Activated CD4-positive, alpha-beta T cell treated with anti-CD3 and anti-CD28 coated beads, Interleukin-2, amount 50 U/mL, for 4 hours (primary cell): Measurements from ENCODE around the gene GIMAP4.
A peak's percentile ranks its signal among the peaks of the same experiment; 100 is the strongest.
"Not testable (repeated sequence)": the region's sequence is repeated elsewhere in the genome, so short reads cannot be mapped to it uniquely, and the experiment has no call there.

Experiments used
- DNase-seq, 2 experiments: peaks; one replicate each; pipeline ENCODE4 v3.0.0-alpha.2; 2020

Gene GIMAP4

DNA sequence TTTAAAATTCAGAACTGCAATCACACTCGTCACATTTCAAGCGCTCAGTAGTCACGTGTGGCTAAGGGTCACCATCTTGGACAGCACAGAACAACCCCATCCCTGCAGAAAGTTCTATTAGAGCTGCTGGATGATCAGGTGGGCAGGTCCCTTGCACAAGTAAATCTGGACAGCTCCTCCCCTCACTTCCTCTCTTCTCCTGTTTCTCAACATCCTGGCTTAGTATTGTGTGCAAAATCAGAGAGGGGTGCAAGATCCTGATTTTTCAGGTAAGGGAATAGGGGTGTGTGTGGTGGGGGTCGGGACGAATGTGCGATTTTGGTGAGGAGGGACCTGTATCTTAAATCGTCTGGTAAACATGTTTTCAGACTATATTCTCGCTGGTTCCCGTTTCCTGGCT lies at the start of gene GIMAP4:
Gene GIMAP4, plus strand, starts transcription at position 222 of the 400 bp plus-strand sequence. CDS start 2,512 bp downstream, outside the sequence.
- DNase-seq, result no peak

DNA sequence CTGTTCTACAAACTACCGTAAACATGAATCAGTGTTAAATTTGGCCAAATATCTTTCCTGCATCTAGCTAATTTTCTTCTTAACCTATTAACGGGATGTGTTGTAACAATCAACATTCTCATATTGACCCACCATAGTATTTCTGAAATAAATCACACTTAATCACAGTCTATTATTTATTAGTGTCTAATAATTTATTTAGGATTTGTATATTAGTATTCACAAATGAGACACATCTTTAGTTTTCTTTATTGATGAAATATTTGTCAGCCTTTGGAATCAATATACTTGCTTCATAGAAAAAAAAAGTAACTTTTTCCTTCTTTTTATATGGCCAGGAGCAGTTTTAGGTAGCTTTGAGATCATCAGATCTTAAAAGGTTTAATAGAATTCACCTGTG lies 47.9 kb upstream of the GIMAP4 start:
- no peak for DNase-seq

DNA sequence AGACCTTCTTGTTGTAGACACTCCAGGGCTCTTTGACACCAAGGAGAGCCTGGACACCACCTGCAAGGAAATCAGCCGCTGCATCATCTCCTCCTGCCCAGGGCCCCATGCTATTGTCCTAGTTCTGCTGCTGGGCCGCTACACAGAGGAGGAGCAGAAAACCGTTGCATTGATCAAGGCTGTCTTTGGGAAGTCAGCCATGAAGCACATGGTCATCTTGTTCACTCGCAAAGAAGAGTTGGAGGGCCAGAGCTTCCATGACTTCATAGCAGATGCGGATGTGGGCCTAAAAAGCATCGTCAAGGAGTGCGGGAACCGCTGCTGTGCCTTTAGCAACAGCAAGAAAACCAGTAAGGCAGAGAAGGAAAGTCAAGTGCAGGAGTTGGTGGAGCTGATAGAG lies 47.0 kb upstream of the GIMAP4 start:
- DNase-seq, result no peak

DNA sequence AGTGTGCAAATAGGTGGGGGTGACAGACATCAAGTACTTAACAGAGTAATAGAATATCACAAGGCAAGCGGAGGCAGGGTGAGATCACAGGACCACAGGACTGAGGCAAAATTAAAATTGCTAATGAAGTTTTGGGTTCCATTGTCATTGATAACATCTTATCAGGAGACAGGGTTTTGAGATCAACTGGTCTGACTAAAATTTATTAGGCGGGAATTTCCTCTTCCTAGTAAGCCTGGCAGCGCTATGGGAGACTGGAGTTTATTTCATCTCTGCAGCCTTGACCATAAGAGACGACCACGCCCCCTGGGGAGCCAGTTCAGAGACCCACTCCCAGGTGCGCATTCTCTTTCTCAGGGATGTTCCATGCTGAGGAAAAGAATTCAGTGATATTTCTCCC lies 44.3 kb upstream of the GIMAP4 start:
- not testable (repeated sequence) for DNase-seq

DNA sequence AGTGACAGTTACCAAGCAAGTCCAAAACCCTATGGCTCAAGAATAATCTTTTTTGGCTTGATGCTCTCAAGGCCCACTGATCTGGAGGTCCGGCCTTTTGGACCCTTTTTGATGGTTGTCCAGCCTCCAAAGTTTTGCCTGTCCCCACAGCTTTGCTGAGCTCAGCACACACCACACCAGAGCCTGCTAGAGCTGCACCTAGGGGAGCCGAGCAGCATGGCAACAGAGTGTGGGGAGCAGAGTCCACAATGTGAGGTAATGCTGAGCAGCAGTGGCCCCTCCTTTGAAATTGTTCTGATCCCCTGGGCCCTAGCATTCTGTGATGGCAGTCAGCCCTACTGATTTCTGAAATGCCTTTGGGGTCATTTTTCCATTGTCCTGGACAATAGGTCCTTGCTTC lies 43.2 kb upstream of the GIMAP4 start:
- no peak for DNase-seq

DNA sequence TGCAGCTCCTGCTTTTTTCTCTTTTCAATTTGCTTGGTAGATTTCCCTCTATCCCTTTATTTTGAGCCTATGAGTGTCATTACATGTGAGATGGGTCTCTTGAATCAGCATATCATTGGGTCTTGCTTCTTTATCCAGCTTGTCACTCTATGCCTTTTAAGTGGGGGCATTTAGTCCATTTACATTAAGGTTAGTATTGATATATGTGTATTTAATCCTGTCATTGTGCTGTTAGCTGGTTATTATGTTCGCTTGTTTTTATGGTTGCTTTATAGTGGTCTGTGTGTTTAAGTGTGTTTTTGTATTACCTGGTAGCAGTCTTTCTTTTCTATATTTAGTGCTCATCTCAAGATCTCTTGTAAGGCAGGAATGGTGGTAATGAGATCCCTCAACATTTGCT lies 35.5 kb upstream of the GIMAP4 start:
- no peak for DNase-seq

DNA sequence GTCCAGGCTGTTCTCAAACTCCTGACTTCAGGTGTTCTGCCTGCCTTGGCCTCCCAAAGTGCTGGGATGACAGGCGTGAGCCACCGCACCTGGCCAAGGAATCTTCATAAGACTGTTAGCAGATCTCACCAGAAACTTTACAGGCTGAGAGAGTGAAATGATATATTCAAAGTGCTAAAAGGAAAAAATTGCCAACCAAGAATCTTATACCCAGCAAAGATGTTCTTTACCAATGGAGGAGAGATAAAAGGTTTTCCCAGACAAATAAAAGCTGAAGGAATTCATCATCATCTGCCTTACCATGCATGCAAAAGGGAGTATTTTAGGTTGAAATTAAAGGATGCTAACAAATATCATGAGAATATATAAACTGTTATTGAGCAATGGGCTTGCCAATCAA lies 28.9 kb upstream of the GIMAP4 start:
- no peak for DNase-seq

DNA sequence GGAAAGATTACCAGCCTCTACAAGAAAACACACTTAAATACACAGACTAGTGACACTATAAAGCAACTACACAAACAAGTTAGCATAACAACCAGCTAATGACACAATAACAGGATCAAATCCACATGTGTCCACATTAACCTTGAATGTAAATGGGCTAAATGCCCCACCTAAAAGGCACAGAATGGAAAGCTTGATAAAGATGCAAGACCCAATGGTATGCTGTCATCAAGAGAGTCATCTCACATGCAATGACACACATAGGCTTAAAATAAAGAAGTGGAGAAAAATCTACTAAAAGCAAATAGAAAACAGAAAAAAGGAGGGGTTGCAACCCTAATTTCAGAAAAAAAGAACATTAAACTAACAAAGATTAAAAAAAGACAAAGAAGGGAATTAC lies 14.0 kb upstream of the GIMAP4 start:
- DNase-seq, result no peak

DNA sequence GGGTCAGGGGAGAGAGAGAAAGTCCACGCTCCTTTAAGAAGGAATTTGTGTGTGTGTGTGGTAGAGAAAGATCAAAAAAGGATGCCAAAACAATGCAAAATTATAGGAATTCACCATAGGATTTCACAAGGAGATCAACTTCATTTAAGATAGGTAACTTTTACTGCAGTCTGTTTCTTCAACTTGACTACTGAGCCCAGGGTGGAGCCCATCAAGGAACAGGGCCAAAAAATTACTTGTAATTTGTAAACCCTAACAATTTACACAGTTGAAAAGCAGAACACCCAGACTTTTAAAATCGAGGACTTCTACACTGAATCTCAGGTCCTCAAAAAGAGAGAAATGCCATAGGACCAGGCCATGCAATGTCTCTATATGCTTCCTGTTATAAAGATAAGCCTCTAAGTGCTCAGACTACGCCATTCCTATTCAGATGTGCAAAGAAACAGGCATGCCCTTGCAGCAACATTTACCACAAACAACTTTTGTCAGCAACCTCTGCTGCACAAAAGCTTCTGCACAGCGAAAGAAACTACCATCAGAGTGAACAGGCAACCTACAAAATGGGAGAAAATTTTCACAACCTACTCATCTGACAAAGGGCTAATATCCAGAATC lies 10.6 kb upstream of the GIMAP4 start:
- no peak for DNase-seq

DNA sequence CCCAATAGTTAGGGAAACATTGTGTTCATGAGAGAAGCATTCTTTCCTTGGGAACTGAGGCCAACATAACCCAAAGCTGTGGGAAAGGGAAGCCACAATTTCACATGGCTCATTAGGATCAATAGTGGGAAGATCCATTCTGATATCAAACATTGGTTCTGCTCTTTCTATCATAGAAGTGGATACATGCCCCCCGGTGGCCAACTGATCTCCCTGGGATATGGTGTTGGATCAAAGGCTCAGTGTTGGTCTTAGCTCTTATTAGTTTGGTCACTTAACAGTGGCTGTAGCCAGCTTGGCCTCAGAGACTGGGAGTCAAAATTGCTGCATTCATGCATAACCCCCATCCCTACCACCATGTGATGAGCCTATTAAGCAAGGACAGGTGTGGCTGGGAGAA lies 6.7 kb upstream of the GIMAP4 start:
- DNase-seq, result no peak

DNA sequence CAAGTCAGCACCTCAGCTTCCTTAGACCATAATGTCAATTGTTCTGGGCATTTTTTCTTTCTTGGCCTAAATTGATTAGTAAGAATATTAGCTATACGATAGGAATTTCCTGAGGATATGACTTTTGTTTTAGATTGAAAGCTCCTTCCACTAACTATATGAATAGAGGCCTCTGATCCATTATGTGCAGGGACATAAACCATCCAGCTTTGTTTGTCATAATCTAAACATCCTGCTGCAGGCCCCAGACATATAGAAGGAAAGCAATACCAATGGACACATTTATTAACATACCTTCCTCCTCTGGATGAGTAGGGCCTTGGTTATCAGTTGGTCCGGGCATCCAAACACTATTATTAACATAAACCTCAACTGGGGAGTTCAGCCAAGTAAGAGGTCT lies 4.3 kb upstream of the GIMAP4 start:
- no peak for DNase-seq

DNA sequence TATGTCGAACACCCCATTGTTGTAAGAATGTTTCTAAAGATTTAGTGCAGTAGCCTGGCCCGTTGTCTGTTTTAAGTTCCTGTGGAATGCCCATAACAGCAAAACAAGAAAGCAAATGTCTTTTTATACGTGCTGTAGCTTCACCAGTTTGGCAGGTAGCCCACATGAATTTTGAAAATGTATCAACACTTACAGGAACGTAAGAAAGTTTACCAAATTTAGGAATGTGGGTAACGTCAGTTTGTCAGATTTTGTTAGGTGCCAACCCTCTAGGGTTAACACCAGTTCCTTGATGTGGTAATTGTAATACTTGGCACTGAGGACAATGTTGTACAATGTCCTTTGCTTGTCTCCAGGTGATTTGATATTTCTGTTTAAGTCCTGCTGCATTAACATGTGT lies 3.2 kb upstream of the GIMAP4 start:
- no peak for DNase-seq

DNA sequence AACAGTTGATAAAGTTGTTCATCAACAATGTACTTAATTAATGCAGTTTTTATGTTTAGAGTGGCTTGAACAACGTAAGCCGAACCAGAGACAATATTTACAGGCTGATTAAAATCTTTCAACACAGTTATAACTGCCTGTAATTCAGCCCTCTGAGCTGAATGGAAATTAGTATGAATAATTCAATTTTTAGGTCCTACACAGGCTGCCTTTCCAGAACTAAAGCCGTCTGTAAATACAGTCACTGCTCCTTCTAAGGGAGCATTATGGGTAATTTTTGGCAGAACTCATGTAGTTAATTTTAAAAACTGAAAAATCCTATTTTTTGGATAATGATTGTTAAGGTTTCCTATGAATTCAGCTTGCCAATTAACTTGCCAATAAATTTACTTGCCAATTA lies 2.6 kb upstream of the GIMAP4 start:
- no peak for DNase-seq

DNA sequence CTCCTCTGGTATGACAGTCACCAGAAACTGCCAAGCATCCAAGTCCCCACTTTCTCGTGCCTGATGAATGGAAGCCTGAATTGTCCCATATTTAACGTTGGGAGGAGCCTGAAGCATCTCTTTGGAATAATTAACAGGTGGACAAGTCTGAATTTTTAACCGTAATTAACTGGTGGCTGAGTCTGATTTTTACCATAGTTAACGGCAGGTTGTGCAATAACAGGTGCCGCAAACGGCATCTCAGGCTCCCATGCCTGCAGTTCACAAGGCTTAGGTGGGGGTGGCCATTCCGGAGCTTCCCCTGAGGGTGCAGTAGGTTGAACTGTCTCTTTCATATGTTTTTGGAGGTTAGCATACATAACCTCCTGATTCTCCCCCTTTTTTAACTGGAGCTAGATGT lies 2.0 kb upstream of the GIMAP4 start:
- DNase-seq, result no peak

DNA sequence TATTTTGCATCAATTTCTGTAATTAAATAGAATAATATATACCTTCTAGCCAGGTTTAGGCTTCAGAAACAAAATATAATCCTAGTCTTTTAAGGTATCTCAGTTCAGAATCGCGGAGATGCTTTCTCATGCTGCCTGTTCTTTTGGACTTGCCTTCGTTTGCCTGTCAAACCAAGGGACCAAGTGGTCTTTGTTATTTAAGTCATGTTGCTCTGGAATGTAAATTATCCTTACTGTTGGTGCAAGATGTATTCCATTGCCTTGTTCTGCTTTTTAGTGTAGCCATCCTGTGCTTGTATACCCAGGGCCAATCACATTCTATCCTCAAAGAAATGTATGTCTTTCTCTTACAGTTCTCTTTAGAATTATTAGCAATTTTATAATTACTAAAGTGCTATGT lies 1.1 kb upstream of the GIMAP4 start:
- DNase-seq, result no peak

DNA sequence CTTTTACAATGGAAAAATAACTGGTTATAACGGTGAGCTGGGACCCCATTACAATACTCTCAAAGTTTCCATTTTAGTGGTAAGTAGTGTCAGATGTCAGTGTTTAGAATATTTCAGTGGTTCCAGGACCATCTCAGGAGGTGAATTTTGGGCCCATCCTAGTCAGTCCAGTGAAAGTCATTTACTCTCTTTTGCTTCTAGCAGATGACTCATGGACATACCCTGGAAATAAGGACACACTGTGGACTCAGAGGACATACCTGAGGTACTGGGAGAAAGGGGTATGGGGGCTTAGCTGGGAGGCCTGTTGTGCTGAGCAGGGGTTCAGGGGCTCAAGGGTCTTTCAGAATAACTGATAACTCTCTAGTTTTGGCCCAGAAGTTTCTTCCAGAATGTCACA lies 618 bp upstream of the GIMAP4 start:
- DNase-seq, result no peak

DNA sequence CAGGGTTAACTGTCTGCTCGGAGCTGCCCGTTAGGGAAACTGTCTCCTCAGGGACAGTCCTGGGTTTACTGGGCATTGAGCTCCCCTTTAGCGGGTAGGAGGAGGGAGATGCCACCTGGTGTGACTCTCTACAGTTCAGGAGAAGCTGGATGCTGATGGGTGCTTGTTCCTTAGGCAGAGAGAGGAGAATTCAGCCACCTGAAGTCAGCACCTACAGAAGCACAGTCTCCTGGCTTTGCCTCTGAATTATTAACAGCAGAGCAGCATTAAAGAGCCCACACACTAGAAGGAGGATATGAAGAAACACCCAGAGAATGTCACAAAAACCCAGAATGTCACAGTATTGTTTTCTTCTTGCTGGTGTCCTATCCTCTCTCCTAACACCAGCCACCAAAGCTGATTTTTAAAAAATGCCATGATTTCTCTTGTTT lies 696 bp downstream of the GIMAP4 start:
- no peak for DNase-seq

DNA sequence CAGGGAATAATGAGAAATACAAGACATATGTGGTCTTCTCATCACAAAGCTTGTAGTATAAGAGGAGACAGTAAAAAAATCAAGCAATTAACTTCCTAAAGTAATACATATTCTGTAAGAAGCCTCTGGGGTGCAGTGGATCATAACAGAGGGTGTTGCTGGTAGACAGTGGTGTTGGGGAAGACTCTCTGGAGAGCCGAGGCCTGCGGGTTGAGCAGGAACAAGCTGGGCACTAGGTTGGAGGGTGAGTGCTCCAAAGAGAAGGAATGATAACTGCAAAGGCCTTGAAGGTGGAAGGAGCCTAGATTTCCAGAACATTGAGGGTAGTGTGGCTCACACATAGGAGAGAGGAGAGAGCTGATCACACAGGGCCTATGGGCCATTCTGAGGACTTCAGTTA lies 1.5 kb downstream of the GIMAP4 start:
- DNase-seq, result peak in 1 of 2 experiments; percentile 19

DNA sequence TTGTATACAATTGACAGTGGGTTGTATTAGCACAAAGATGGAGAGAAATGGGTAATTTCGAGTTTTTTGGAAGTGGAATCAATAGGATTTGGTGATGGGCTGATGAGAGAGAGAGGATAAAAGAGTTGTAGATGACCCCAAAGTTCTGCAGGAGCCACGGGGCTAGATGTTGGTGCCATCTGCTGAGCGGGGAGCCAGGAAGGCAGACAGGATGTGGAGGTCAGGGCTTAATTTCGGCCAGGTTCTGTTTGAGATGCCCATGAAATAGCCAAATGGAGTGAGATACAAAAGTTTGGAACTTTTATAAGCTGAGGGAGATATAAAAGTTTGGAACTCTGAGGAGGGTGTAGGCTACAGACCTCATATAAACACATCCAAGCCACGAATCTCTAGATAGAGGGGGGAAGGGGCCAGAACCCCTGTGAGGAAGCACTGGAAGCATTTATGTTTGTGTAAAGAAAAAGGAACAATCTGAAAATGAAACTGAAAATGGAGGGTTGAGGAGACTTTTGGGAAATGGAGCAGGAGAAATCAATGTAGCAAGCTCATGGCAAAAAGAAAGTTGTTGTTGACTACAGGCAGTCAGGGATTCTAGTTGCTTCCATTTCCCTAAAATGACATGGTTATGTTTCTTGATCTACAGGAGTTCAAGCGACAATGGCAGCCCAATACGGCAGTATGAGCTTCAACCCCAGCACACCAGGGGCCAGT lies 2.2 kb downstream of the GIMAP4 start:
- no peak for DNase-seq

DNA sequence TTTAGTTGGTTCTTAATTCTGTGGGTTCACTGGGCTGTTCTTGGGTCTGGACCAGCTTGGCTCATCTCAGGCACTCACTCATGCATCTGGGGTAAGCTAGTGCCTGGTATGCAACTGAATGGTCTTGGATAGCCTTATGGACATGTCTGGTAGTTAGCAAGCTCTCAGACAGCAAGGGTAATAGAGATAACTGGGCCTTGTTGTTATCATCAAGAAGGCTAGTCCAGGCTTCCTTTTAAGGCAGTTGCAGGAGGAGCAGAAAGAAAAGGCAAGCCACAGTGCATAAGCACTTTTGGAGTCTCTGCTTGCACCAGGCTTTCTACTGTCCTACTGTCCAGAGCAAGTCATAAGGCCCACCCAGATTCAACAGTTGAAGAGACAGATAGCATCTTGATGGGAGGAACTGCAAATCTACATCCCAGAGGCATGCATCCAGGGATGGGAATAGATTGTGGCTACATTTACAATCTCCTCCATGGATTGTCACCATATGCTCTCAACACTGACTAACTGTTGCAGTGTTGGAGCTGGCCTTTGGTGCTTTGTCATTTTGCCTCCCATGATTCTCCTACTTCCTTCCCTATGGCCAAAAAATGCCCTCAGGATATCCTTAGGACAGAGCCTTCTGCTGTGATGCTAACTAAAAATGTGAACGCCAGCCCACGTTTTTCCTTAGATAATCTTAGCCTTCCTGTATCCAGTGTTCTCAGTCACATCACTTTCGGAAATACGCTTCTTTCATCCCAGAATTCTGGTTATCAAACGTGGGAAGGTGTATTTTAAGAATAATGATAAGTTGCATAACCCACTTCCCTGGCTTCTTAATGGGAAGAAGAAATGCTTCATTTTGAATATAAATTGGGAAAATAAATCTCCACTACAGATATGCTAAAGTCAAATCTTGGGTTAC lies 3.6 kb downstream of the GIMAP4 start:
- no peak for DNase-seq

DNA sequence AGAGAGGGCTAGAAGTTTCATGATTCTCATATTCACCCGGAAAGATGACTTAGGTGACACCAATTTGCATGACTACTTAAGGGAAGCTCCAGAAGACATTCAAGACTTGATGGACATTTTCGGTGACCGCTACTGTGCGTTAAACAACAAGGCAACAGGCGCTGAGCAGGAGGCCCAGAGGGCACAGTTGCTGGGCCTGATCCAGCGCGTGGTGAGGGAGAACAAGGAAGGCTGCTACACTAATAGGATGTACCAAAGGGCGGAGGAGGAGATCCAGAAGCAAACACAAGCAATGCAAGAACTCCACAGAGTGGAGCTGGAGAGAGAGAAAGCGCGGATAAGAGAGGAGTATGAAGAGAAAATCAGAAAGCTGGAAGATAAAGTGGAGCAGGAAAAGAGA lies 5.3 kb downstream of the GIMAP4 start:
- no peak for DNase-seq

DNA sequence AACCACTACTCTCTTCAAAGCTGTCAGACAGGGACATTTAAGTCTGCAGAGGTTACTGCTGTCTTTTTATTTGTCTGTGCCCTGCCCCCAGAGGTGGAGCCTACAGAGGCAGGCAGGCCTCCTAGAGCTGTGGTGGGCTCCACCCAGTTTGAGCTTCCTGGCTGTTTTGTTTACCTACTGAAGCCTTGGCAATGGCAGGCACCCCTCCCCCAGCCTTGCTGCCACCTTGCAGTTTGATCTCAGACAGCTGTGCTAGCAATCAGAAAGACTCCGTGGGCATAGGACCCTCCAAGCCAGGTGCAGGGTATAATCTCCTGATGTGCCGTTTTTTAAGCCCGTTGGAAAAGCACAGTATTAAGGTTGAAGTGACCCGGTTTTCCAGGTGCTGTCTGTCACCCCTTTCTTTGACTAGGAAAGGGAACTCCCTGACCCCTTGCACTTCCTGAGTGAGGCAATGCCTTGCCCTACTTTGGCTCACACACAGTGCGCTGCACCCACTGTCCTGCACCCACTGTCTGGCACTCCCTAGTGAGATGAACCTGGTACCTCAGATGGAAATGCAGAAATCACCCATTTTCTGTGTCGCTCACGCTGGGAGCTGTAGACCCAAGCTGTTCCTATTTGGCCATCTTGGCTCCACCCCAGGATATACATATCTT lies 12.9 kb downstream of the GIMAP4 start:
- DNase-seq, result not testable (repeated sequence)
